Right lobe of liver (tissue), 4 donors: Measurements from ENCODE around the gene MOB3B.

Source experiments
- CTCF ChIP-seq, 4 donors: fragments of 200-600 bp in 3 of 4; fragments of 450-650 bp in 1 of 4; IDR thresholded peaks; one replicate each; pipeline versions ENCODE4 v1.5.1 to v1.8.0; 2016 to 2022; ENCODE audit warnings: antibody characterized with exemption in 4 of 4, mild to moderate bottlenecking in 2 of 4
- POLR2A ChIP-seq: fragments of 450-650 bp; IDR thresholded peaks from one replicate; pipeline ENCODE4 v1.6.1; 2017; ENCODE audit warnings: antibody characterized with exemption, mild to moderate bottlenecking
- donor health status: DM: no; HTN: no; CAD: no.
- donor health status: DM: no; HTN: no; CAD: no.
- donor health status: DM: no; HTN: yes; CAD: no.

DNA sequence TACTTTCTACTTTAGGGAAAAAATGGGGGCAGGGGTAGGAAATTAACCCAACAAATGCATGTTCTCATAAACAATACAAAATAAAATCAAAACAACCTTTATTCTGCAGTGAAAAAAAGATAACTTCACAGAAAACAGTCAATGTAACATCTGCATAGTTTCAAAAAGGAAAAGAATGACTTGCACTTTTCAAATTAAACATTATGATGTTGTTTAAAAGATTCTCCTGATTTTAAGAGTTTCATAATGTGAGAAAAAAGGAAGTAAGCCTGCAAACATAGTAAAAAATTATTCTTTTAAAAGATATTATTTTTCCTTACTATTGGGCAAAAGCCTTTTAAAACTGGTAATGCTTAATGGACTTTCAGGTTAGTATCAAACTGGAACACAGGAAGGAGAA lies 36.1 kb upstream of the MOB3B start:
- no peak for TF ChIP-seq CTCF (IDR thresholded peaks at IDR 0.05)
- no peak for TF ChIP-seq POLR2A
